ENCODE measurements around the gene SMIM44. TPM values are rescaled to one million over a fixed set of nuclear protein-coding genes. Genes with fewer than 3 reads are reported as not detected.

Gene SMIM44
- total and polyA plus RNA-seq, 10 donors: not detected

DNA sequence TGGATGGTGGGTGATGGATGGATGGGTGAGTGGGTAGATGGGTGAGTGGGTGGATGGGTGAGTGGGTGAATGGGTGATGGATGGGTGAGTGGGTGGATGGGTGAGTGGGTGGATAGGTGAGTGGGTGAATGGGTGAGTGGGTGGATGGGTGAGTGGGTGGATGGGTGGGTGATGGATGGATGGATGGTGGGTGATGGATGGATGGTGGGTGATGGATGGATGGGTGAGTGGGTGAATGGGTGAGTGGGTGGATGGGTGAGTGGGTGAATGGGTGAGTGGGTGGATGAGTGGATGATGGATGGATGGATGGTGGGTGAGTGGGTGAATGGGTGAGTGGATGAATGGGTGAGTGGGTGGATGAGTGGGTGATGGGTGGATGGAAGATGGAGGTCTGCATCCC lies 5.7 kb downstream of the SMIM44 start:
- H3K4me3 ChIP-seq: no peak overlapping the region
- H3K36me3 ChIP-seq: no peaks in the 10 kb centered on the region
- DNase-seq: no peak
- H3K27me3 ChIP-seq (replicated peaks in 1 of 7): peaks cover 0 to 56% (median 18%) of the 10 kb centered on the region in 7 donors
- no peak overlapping the region for H3K27ac ChIP-seq
- intact Hi-C loops (cut with DNase I; ENCODE audit: low total_unique reads): no loop called here
- no peaks in the 10 kb centered on the region for H3K9me3 ChIP-seq
- TF ChIP-seq, protein P1, sequence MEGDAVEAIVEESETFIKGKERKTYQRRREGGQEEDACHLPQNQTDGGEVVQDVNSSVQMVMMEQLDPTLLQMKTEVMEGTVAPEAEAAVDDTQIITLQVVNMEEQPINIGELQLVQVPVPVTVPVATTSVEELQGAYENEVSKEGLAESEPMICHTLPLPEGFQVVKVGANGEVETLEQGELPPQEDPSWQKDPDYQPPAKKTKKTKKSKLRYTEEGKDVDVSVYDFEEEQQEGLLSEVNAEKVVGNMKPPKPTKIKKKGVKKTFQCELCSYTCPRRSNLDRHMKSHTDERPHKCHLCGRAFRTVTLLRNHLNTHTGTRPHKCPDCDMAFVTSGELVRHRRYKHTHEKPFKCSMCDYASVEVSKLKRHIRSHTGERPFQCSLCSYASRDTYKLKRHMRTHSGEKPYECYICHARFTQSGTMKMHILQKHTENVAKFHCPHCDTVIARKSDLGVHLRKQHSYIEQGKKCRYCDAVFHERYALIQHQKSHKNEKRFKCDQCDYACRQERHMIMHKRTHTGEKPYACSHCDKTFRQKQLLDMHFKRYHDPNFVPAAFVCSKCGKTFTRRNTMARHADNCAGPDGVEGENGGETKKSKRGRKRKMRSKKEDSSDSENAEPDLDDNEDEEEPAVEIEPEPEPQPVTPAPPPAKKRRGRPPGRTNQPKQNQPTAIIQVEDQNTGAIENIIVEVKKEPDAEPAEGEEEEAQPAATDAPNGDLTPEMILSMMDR (IDR thresholded peaks at IDR 0.05 in 8 of 11, conservative IDR thresholded peaks at IDR 0.05 in 3 of 11): no peak
- TF ChIP-seq POLR2AphosphoS5 (IDR thresholded peaks at IDR 0.05) (no peak), POLR2A (IDR thresholded peaks at IDR 0.05) (no peak)
- H3K4me1 ChIP-seq: peaks cover 0 to 22% (median 9%) of the 10 kb centered on the region in 6 donors

DNA sequence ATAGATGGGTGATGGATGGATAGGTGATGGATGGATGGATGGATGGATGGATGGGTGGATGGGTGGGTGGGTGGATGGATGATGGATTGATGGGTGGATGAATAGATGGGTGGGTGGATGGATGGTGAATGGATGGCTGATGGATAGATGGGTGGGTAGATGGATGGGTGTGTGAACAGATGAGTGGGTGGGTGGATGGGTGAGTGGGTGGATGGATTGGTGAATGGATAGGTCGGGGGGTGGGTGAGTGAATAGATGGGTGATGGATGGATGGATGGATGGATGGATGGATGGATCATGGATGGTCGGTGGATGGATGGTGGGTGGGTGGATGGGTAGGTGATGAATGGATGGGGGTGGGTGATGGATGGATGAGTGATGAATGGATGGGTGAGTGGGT lies 6.4 kb downstream of the SMIM44 start:
- intact Hi-C loops (cut with DNase I; ENCODE audit: low total_unique reads): no loop called here

DNA sequence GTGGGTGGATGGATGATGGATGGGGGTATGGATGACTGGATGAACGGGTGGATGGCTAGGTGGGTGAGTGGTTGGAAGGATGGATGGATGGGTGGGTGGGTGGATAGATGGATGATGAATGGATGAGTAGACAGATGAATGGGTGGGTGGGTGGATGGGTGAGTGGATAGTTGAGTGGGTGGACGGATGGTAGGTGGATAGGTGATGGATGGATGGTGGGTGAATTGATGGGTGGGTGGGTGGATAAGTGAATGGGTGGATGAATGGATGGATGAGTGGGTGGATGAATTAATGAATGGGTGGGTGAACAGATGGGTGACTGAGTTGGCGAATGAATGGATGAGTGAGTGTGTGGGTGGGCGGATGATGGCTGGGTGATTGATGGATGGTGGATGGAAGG lies 7.8 kb downstream of the SMIM44 start:
- WGBS, 5 donors: 79 to 90% (median 87%) methylated on average over 4 of the region's 4 CpGs
- Histone ChIP-seq H3K4me3 (no peak overlapping the region), H3K9me3 (no peaks in the 10 kb centered on the region), H3K27me3 (replicated peaks in 1 of 7) (peaks cover 0 to 42% (median 4%) of the 10 kb centered on the region in 7 donors), H3K36me3 (no peaks in the 10 kb centered on the region), H3K27ac (no peak overlapping the region), H3K4me1 (peaks cover 0 to 37% (median 13%) of the 10 kb centered on the region in 6 donors)
- intact Hi-C loops (cut with DNase I; ENCODE audit: low total_unique reads): no loop called here
- TF ChIP-seq POLR2AphosphoS5 (IDR thresholded peaks at IDR 0.05) (no peak), POLR2A (IDR thresholded peaks at IDR 0.05) (no peak)
- TF ChIP-seq, protein P1 (IDR thresholded peaks at IDR 0.05 in 8 of 11, conservative IDR thresholded peaks at IDR 0.05 in 3 of 11): no peak
- no peak for DNase-seq

More for the DNA sequence above, 6.4 kb downstream of the SMIM44 start:
- WGBS, 5 donors: 54 to 93% (median 84%) methylated on average over 2 of the region's 2 CpGs
- H3K4me3 ChIP-seq: no peak overlapping the region
- no peak for DNase-seq
- H3K27me3 ChIP-seq (replicated peaks in 1 of 7): peaks cover 0 to 53% (median 15%) of the 10 kb centered on the region in 7 donors
- no peak overlapping the region for H3K27ac ChIP-seq
- no peaks in the 10 kb centered on the region for H3K36me3 ChIP-seq
- peaks cover 0 to 28% (median 12%) of the 10 kb centered on the region in 6 donors for H3K4me1 ChIP-seq
- no peaks in the 10 kb centered on the region for H3K9me3 ChIP-seq
- TF ChIP-seq POLR2A (IDR thresholded peaks at IDR 0.05): no peak
- TF ChIP-seq, protein P1 (IDR thresholded peaks at IDR 0.05 in 8 of 11, conservative IDR thresholded peaks at IDR 0.05 in 3 of 11): no peak
- no peak for TF ChIP-seq POLR2AphosphoS5 (IDR thresholded peaks at IDR 0.05)

DNA sequence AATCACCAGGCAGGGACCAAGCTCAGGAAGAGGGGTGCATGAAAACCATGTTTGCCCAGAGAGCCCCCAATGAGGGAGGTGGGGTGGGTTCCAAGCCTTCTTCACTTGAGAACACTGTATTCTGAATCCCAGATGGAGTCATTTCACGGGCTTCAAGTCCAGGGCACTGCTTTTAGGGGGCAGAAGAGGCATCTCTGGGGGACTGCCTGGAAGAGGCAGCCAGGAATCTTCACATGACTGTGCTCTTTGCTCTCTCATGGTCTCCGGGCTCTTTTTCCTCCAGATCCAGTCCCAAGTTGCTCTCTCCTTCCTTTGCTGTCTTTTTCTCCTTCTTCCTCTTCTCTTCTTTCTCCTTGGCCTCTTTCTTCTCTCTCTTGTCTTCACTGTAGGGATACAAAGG lies 8.6 kb downstream of the SMIM44 start:
- Histone ChIP-seq H3K4me3 (no peak overlapping the region), H3K27me3 (replicated peaks in 1 of 7) (peaks cover 0 to 34% (median 0%) of the 10 kb centered on the region in 7 donors), H3K27ac (no peak overlapping the region), H3K4me1 (peaks cover 0 to 37% (median 13%) of the 10 kb centered on the region in 6 donors), H3K36me3 (no peaks in the 10 kb centered on the region), H3K9me3 (no peaks in the 10 kb centered on the region)
- TF ChIP-seq POLR2AphosphoS5 (IDR thresholded peaks at IDR 0.05) (no peak), POLR2A (IDR thresholded peaks at IDR 0.05) (no peak)
- TF ChIP-seq, protein P1 (IDR thresholded peaks at IDR 0.05 in 8 of 11, conservative IDR thresholded peaks at IDR 0.05 in 3 of 11): no peak
- WGBS, 5 donors: 70 to 84% (median 74%) methylated on average over 2 of the region's 2 CpGs
- intact Hi-C loops (cut with DNase I; ENCODE audit: low total_unique reads): loop anchor here (5.0 kb wide), 2 partner anchors 147 to 167 kb away; no protein-coding TSS in a partner anchor
- no peak for DNase-seq
